Stimulated activated CD4-positive, alpha-beta T cell treated with anti-CD3 and anti-CD28 coated beads, Interleukin-4, amount 100 ng/mL, for 1 hour (primary cell): ENCODE measurements around the gene SMIM10L2A.
"Not testable (repeated sequence)": the region's sequence is repeated elsewhere in the genome, so short reads cannot be mapped to it uniquely, and the experiment has no call there.

Experiments
- DNase-seq: peaks from one replicate; pipeline ENCODE4 v3.0.0-alpha.2; 2020

SMIM10L2A gene

GRCh38 chrX:135461756-135462155, 40.0 kb downstream of the SMIM10L2A start:
- not testable (repeated sequence) for DNase-seq

- DNase-seq = no peak
These were observed 42.2 kb downstream of the SMIM10L2A start for GRCh38 chrX:135463937-135464336.

DNA sequence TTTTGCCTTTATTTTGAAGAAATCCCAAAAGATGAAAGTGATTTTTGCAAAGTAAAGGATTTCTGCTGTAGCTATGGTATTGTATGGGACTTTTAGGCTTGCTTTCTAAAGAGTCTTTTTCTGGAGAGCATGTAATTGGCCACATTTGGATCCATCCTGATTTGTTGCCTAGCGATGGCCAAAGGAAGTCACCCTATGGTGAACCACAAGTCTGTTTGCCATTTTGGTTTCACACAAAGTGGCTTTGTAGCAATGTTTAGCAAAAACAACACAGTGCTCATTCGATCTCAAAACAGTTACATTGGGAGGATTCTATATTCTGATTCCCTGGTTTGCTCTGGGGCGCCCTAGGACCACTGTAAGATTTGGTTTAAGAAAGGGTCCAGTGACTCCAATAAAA, 54.6 kb downstream of the SMIM10L2A start:
- no peak for DNase-seq

DNA sequence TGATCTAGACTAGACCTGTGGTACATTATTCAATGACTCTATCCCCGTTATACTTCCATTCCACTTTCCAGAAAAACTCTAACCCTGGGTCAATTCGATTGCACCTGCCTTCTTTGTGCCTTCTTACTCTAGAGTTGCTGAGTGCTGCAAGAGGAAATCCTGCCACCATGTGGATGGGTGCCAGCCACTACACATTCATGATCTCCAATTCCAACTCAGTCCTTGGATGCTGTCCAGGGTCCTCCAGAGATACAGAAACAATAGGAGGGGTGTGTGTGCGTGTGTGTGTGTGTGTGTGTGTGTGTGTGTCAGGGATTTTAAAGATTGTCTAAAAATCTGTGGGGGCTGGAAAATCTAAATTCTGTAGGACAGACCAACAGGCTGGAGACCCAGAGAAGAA, 55.8 kb downstream of the SMIM10L2A start:
- peak; percentile 19 for DNase-seq
